SK-N-SH (cell line): ENCODE results near the gene TACC2. TPM values are rescaled to one million over a fixed set of nuclear protein-coding genes. Genes with fewer than 3 reads are reported as not detected.

ENCODE experiments used
- CTCF ChIA-PET: fragments of 300-600, 350-600 bp; formaldehyde crosslinking; extraction: SDS; loops from one replicate; lab custom pipeline; 2021; lab: Yijun Ruan, JAX
- POLR2A ChIA-PET: fragments of 350-600 bp; sonication (Branson Sonifier 250); formaldehyde crosslinking; extraction: SDS; loops from one replicate; lab custom pipeline; 2020; ENCODE audit warnings: antibody characterized with exemption, inconsistent platforms; lab: Yijun Ruan, JAX
- DNase-seq: peaks from one replicate; pipeline ENCODE4 v3.0.0; 2012
- H2AFZ ChIP-seq: fragments of 200-600 bp; sonication (generic); 2 replicates; pipeline ENCODE4 v1.8.1; 2016; ENCODE audit warnings: antibody characterized with exemption, mild to moderate bottlenecking, low read depth
- H3F3A ChIP-seq: fragments of 200-600 bp; sonication (generic); replicated peaks from 2 replicates; pipeline ENCODE3; 2016; ENCODE audit warnings: antibody characterized with exemption, mild to moderate bottlenecking; ENCODE audit not compliant: insufficient read depth
- H3K27ac ChIP-seq, 2 experiments: fragments of 200-500 bp in 1 of 2; fragments of 200-600 bp in 1 of 2; sonication (Bioruptor generic) in 1 of 2; sonication (generic), shearing (Covaris generic) in 1 of 2; 2 replicates each; pipeline versions ENCODE4 v1.5.1 to v1.6.1; 2014 to 2016; ENCODE audit warnings: low read depth in 2 of 2, inconsistent platforms in 1 of 2, low read length in 1 of 2, mild to moderate bottlenecking in 1 of 2, mixed read lengths in 1 of 2
- H3K27me3 ChIP-seq: fragments of 200-600 bp; sonication (generic), shearing (Covaris generic); 2 replicates; pipeline ENCODE4 v1.6.1; 2016; ENCODE audit warnings: mixed run types; ENCODE audit not compliant: insufficient read depth
- H3K36me3 ChIP-seq, 2 experiments: fragments of 200-500 bp in 1 of 2; fragments of 200-600 bp in 1 of 2; sonication (Bioruptor generic) in 1 of 2; sonication (generic) in 1 of 2; replicated peaks in 1 of 2; 2 replicates each; pipeline versions ENCODE3 to v1.5.1; 2014 to 2016; ENCODE audit warnings: low read length in 1 of 2, mild to moderate bottlenecking in 1 of 2; ENCODE audit not compliant: insufficient read depth in 2 of 2, control insufficient read depth in 1 of 2
- H3K4me1 ChIP-seq, 2 experiments: fragments of 200-500 bp in 1 of 2; fragments of 200-600 bp in 1 of 2; sonication (Bioruptor generic) in 1 of 2; sonication (generic), shearing (Covaris generic) in 1 of 2; 2 replicates each; pipeline versions ENCODE4 v1.5.1 to v1.6.1; 2014 to 2016; ENCODE audit warnings: low read depth in 1 of 2, low read length in 1 of 2, mixed run types in 1 of 2; ENCODE audit not compliant: insufficient read depth in 2 of 2, control insufficient read depth in 1 of 2
- H3K4me2 ChIP-seq: fragments of 200-600 bp; sonication (generic), shearing (Covaris generic); 2 replicates; pipeline ENCODE4 v1.6.1; 2017; ENCODE audit warnings: mixed run types
- H3K4me3 ChIP-seq, 2 experiments: fragments of 200-500 bp in 1 of 2; fragments of 200-600 bp in 1 of 2; sonication (Bioruptor generic) in 1 of 2; sonication (generic), shearing (Covaris generic) in 1 of 2; 2 replicates each; pipeline versions ENCODE4 v1.5.1 to v1.8.1; 2014 to 2016; ENCODE audit warnings: low read depth in 2 of 2, inconsistent platforms in 1 of 2, low read length in 1 of 2, mild to moderate bottlenecking in 1 of 2, mixed read lengths in 1 of 2, moderate library complexity in 1 of 2
- H3K79me2 ChIP-seq: fragments of 200-600 bp; sonication (generic); 2 replicates; pipeline ENCODE4 v1.8.1; 2017; ENCODE audit warnings: mild to moderate bottlenecking; ENCODE audit not compliant: insufficient read depth
- H3K9ac ChIP-seq: fragments of 200-600 bp; sonication (generic); 2 replicates; pipeline ENCODE4 v1.6.1; 2017; ENCODE audit warnings: mixed run types
- H3K9me2 ChIP-seq: fragments of 200-600 bp; sonication (generic); 2 replicates; pipeline ENCODE4 v1.6.1; 2017; ENCODE audit warnings: mixed run types
- H3K9me3 ChIP-seq: fragments of 200-600 bp; sonication (generic); 2 replicates; pipeline ENCODE4 v1.6.1; 2017; ENCODE audit warnings: mixed run types, mild to moderate bottlenecking, moderate library complexity
- H4K20me1 ChIP-seq: fragments of 200-600 bp; sonication (generic); 2 replicates; pipeline ENCODE4 v1.6.1; 2017; ENCODE audit warnings: mild to moderate bottlenecking, mixed run types; ENCODE audit not compliant: insufficient read depth
- CHD2 ChIP-seq: fragments of 150-350 bp; IDR thresholded peaks from 2 replicates; pipeline ENCODE4 v1.6.1; 2018; ENCODE audit warnings: low read length; ENCODE audit not compliant: partially characterized antibody
- ELF1 ChIP-seq: IDR thresholded peaks from 2 replicates; pipeline ENCODE4 v1.4.0; 2012
- EP300 ChIP-seq, 2 experiments: IDR thresholded peaks; 2 replicates each; pipeline versions ENCODE4 v1.4.0 to v1.6.1; 2012; ENCODE audit warnings: borderline replicate concordance in 1 of 2, low read depth in 1 of 2, low read length in 1 of 2
- FOSL2 ChIP-seq: IDR thresholded peaks from 2 replicates; pipeline ENCODE4 v1.4.0; 2012; ENCODE audit warnings: low read depth, mild to moderate bottlenecking, moderate library complexity, borderline replicate concordance
- FOXJ3 ChIP-seq: sonication (generic); formaldehyde crosslinking; IDR thresholded peaks from 2 replicates; pipeline ENCODE4 v1.5.1; 2020; ENCODE audit warnings: mild to moderate bottlenecking, missing genetic modification reagents
- GABPA ChIP-seq: IDR thresholded peaks from 2 replicates; pipeline ENCODE4 v1.4.0; 2012; ENCODE audit warnings: low read depth, mild to moderate bottlenecking
- GATA2 ChIP-seq: sonication (generic); formaldehyde crosslinking; IDR thresholded peaks from 2 replicates; pipeline ENCODE4 v1.5.0; 2020; ENCODE audit warnings: mild to moderate bottlenecking, missing genetic modification reagents
- MXI1 ChIP-seq: IDR thresholded peaks from 2 replicates; pipeline ENCODE4 v1.6.1; 2012; ENCODE audit warnings: mild to moderate bottlenecking, low read depth, low read length, improper control_type of control experiment
- NRF1 ChIP-seq: IDR thresholded peaks from 2 replicates; pipeline ENCODE4 v1.6.1; 2012; ENCODE audit warnings: low read depth, mild to moderate bottlenecking, low read length
- POLR2AphosphoS5 ChIP-seq: IDR thresholded peaks from 2 replicates; pipeline ENCODE4 v1.6.1; 2012; ENCODE audit warnings: low read depth, low read length
- RFX5 ChIP-seq: IDR thresholded peaks from 2 replicates; pipeline ENCODE4 v1.6.1; 2012; ENCODE audit warnings: mild to moderate bottlenecking, improper control_type of control experiment, low read length
- RXRA ChIP-seq: IDR thresholded peaks from 2 replicates; pipeline ENCODE4 v1.4.0; 2012; ENCODE audit warnings: low read depth, mild to moderate bottlenecking, borderline replicate concordance
- SMC3 ChIP-seq: IDR thresholded peaks from 2 replicates; pipeline ENCODE4 v1.6.1; 2012; ENCODE audit warnings: low read depth, low read length, improper control_type of control experiment
- TCF12 ChIP-seq: IDR thresholded peaks from 2 replicates; pipeline ENCODE4 v1.4.0; 2012
- TEAD4 ChIP-seq: IDR thresholded peaks from 2 replicates; pipeline ENCODE4 v1.4.0; 2012; ENCODE audit warnings: mild to moderate bottlenecking, borderline replicate concordance; ENCODE audit not compliant: insufficient read depth
- YY1 ChIP-seq: IDR thresholded peaks from 2 replicates; pipeline ENCODE4 v1.4.0; 2012; ENCODE audit warnings: low read depth, mild to moderate bottlenecking
- WGBS: methylation state at CpG from one replicate; pipeline ENCODE4 v1.1.6; 2017; ENCODE audit warnings: low lambda C conversion rate; 5-methylcytosine and 5-hydroxymethylcytosine counted together
- polyA plus RNA-seq, 3 experiments: library from polyadenylated mRNA; depleted of rRNA; stranded (reverse); fragments of >200 nt; gene quantifications; 2 replicates each; pipeline ENCODE4 v1.2.3, GENCODE V29; 2012
- TF ChIP-seq, protein P1 (sequence below): IDR thresholded peaks from 2 replicates; pipeline ENCODE4 v1.4.0; 2012; ENCODE audit warnings: low read depth, borderline replicate concordance
- TF ChIP-seq, protein P2 (sequence below): IDR thresholded peaks from 2 replicates; pipeline ENCODE4; 2012
- TF ChIP-seq, protein P3 (sequence below): IDR thresholded peaks from 2 replicates; pipeline ENCODE4 v1.6.1; 2012; ENCODE audit warnings: mild to moderate bottlenecking, low read depth, low read length, moderate library complexity
- TF ChIP-seq, protein P4 (sequence below): fragments of 200-600 bp; sonication (generic); IDR thresholded peaks from 2 replicates; pipeline ENCODE4 v1.6.1; 2017; ENCODE audit warnings: antibody characterized with exemption, mild to moderate bottlenecking, moderate library complexity

TACC2 gene
- polyA plus RNA-seq, 1 of the 3 experiments (the other 2 are of a cell fraction) = 8.8 TPM

DNA sequence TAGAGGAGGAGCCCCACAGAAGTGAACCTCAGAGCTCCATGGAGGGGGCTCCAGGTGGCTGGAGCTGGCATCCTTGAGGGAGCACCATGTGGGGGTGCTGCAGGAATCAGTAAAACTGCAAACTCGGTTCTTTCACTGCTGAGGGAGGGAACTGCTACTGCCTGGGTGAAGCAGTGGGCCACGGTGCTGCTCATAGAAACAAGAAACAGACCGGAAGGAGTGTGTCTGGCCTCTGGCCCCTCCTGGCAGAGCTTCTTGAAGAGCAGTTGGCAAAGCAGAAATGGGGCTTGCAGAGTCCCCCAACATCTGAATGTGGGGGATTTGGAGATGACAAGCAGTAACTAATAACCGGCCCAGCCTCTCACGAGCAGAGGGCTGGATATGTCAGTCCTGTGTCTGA is 23.8 kb downstream of the TACC2 start:
- Histone ChIP-seq H3K4me1 (no peaks in the 10 kb centered on the region), H4K20me1 (no peaks in the 10 kb centered on the region), H3K4me2 (no peak overlapping the region), H3K79me2 (no peaks in the 10 kb centered on the region), H2AFZ (no peak overlapping the region), H3K27me3 (no peaks in the 10 kb centered on the region; the same call in 1 of the 2 replicates), H3K36me3 (no peaks in the 10 kb centered on the region), H3K4me3 (no peak overlapping the region), H3K27ac (no peak overlapping the region)
- DNase-seq = no peak
- POLR2A ChIA-PET = no interaction called here
- CTCF ChIA-PET = interaction anchor here (1.1 kb wide), 1 partner anchor 112 kb away, joined by 4 read pairs; no protein-coding TSS in a partner anchor
- 37% methylated on average over 5 of the region's 5 CpGs for WGBS
- TF ChIP-seq, protein P1, sequence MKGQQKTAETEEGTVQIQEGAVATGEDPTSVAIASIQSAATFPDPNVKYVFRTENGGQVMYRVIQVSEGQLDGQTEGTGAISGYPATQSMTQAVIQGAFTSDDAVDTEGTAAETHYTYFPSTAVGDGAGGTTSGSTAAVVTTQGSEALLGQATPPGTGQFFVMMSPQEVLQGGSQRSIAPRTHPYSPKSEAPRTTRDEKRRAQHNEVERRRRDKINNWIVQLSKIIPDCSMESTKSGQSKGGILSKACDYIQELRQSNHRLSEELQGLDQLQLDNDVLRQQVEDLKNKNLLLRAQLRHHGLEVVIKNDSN = no peak
- TF ChIP-seq FOXJ3 (CRISPR knock-in tag) (no peak), YY1 (no peak), TEAD4 (no peak), NRF1 (no peak), RXRA (no peak), GATA2 (no peak), EP300 (IDR thresholded peaks at IDR 0.05; ENCODE audit: borderline replicate concordance in 1 of 2, low read depth in 1 of 2, low read length in 1 of 2) (no peak), RFX5 (no peak), SMC3 (no peak)
- TF ChIP-seq, all 33 proteins: peak for 0
- no peaks in the 10 kb centered on the region for H3F3A ChIP-seq
- no peaks in the 10 kb centered on the region for H3K9me3 ChIP-seq
- H3K9me2 ChIP-seq = no peaks in the 10 kb centered on the region
- H3K9ac ChIP-seq = no peak overlapping the region

DNA sequence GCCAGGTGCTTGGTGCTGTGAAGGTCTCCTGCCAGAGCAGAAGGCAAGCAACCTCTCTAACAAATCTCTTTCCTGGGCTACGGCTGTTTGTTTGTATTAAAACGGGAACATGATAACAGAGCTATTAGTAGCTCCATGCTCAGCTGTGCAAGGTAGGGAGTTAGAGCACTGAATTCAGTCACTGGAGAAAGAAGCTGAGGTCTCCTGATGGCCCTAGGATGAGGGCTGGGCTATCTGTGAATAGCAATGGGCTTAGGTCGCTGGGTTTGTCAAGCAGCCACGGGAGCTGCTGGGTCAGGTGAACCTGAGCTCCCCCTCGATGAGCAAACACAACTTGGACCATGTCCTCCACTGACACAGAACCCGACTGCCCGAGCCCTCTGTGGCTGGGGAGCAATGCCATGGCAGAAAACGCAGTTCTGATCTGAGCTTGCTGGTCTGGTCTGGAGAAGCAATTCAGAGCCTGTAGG is 24.4 kb downstream of the TACC2 start:
- POLR2A ChIA-PET = no interaction called here
- 50% methylated on average over 6 of the region's 8 CpGs for WGBS
- CTCF ChIA-PET = interaction anchor here (0.6 to 2.3 kb wide), 2 partner anchors 39 to 404 kb away, joined by 3 to 6 read pairs; partner anchors contain the start of gene NSMCE4A

More for the DNA sequence above, 24.4 kb downstream of the TACC2 start:
- Histone ChIP-seq H3K9me2 (no peaks in the 10 kb centered on the region), H3K27ac (no peak overlapping the region), H3K79me2 (no peaks in the 10 kb centered on the region), H3K9ac (no peak overlapping the region), H4K20me1 (no peaks in the 10 kb centered on the region), H3K4me1 (no peaks in the 10 kb centered on the region), H3K36me3 (no peaks in the 10 kb centered on the region), H3F3A (no peaks in the 10 kb centered on the region), H3K4me2 (no peak overlapping the region), H3K9me3 (no peaks in the 10 kb centered on the region), H3K27me3 (no peaks in the 10 kb centered on the region; the same call in 1 of the 2 replicates), H2AFZ (no peak overlapping the region), H3K4me3 (no peak overlapping the region)
- TF ChIP-seq SMC3 (no peak), GATA2 (no peak), MXI1 (no peak), RFX5 (no peak), TCF12 (no peak), NRF1 (no peak), ELF1 (no peak), POLR2AphosphoS5 (no peak), GABPA (no peak), FOSL2 (no peak), CHD2 (no peak)
- TF ChIP-seq, protein P2, sequence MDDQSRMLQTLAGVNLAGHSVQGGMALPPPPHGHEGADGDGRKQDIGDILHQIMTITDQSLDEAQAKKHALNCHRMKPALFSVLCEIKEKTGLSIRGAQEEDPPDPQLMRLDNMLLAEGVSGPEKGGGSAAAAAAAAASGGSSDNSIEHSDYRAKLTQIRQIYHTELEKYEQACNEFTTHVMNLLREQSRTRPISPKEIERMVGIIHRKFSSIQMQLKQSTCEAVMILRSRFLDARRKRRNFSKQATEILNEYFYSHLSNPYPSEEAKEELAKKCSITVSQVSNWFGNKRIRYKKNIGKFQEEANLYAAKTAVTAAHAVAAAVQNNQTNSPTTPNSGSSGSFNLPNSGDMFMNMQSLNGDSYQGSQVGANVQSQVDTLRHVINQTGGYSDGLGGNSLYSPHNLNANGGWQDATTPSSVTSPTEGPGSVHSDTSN = no peak
- TF ChIP-seq, protein P3, sequence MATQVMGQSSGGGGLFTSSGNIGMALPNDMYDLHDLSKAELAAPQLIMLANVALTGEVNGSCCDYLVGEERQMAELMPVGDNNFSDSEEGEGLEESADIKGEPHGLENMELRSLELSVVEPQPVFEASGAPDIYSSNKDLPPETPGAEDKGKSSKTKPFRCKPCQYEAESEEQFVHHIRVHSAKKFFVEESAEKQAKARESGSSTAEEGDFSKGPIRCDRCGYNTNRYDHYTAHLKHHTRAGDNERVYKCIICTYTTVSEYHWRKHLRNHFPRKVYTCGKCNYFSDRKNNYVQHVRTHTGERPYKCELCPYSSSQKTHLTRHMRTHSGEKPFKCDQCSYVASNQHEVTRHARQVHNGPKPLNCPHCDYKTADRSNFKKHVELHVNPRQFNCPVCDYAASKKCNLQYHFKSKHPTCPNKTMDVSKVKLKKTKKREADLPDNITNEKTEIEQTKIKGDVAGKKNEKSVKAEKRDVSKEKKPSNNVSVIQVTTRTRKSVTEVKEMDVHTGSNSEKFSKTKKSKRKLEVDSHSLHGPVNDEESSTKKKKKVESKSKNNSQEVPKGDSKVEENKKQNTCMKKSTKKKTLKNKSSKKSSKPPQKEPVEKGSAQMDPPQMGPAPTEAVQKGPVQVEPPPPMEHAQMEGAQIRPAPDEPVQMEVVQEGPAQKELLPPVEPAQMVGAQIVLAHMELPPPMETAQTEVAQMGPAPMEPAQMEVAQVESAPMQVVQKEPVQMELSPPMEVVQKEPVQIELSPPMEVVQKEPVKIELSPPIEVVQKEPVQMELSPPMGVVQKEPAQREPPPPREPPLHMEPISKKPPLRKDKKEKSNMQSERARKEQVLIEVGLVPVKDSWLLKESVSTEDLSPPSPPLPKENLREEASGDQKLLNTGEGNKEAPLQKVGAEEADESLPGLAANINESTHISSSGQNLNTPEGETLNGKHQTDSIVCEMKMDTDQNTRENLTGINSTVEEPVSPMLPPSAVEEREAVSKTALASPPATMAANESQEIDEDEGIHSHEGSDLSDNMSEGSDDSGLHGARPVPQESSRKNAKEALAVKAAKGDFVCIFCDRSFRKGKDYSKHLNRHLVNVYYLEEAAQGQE = no peak
- TF ChIP-seq, protein P1 = no peak
- TF ChIP-seq, protein P4, sequence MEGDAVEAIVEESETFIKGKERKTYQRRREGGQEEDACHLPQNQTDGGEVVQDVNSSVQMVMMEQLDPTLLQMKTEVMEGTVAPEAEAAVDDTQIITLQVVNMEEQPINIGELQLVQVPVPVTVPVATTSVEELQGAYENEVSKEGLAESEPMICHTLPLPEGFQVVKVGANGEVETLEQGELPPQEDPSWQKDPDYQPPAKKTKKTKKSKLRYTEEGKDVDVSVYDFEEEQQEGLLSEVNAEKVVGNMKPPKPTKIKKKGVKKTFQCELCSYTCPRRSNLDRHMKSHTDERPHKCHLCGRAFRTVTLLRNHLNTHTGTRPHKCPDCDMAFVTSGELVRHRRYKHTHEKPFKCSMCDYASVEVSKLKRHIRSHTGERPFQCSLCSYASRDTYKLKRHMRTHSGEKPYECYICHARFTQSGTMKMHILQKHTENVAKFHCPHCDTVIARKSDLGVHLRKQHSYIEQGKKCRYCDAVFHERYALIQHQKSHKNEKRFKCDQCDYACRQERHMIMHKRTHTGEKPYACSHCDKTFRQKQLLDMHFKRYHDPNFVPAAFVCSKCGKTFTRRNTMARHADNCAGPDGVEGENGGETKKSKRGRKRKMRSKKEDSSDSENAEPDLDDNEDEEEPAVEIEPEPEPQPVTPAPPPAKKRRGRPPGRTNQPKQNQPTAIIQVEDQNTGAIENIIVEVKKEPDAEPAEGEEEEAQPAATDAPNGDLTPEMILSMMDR = no peak
- DNase-seq = no peak
